Left lung (tissue), 10 donors: ENCODE results near the gene ANXA6. TPM values are rescaled to one million over a fixed set of nuclear protein-coding genes. Genes with fewer than 3 reads are reported as not detected.

Source experiments
- ATAC-seq: fragments of 200-7000 bp; cut with Tn5 transposase; one replicate; pipeline ENCODE4 v1.9.1; 2020; ENCODE audit warnings: moderate library complexity
- DNase-seq, 4 donors: peaks; one replicate each; pipeline ENCODE4 v3.0.0-alpha.2; 2013 to 2020
- H3K27ac ChIP-seq, 2 donors: fragments of 200-600 bp; sonication (generic) in 1 of 2; one replicate each; pipeline versions ENCODE4 v1.5.0 to v1.8.0; 2020 to 2021
- H3K27me3 ChIP-seq, 2 donors: fragments of 200-600 bp; sonication (generic) in 1 of 2; one replicate each; pipeline versions ENCODE4 v1.5.0 to v1.8.0; 2020 to 2021
- H3K36me3 ChIP-seq, 2 donors: fragments of 200-600 bp; sonication (generic) in 1 of 2; one replicate each; pipeline versions ENCODE4 v1.5.0 to v1.8.0; 2020 to 2021
- H3K4me1 ChIP-seq, 2 donors: fragments of 200-600 bp; one replicate each; pipeline ENCODE4 v1.8.0; 2021
- H3K4me3 ChIP-seq, 2 donors: fragments of 200-600 bp; sonication (generic) in 1 of 2; one replicate each; pipeline versions ENCODE4 v1.5.0 to v1.8.0; 2020 to 2021; ENCODE audit warnings: mild to moderate bottlenecking in 1 of 2
- H3K9me3 ChIP-seq, 2 donors: fragments of 200-600 bp; sonication (generic) in 1 of 2; one replicate each; pipeline versions ENCODE4 v1.5.0 to v1.8.0; 2020 to 2021
- CTCF ChIP-seq, 2 donors: fragments of 200-600 bp; sonication (generic) in 1 of 2; IDR thresholded peaks; one replicate each; pipeline versions ENCODE4 v1.5.0 to v1.8.0; 2021; ENCODE audit warnings: antibody characterized with exemption in 2 of 2
- intact Hi-C, 2 donors: fragments of 100-400 bp; cut with DNase I; formaldehyde crosslinking; loops; one replicate each; pipeline versions ENCODE4 v1.11.2 to v1.14.2; 2022
- polyA plus RNA-seq, 6 donors: library from polyadenylated mRNA; unstranded; fragments of 120-200 nt; gene quantifications; one replicate each; pipeline ENCODE4 v1.2.1, GENCODE V29; 2013; ENCODE audit not compliant: insufficient read length in 6 of 6
- total RNA-seq, 2 donors: library from RNA; stranded (reverse); fragmentation: NEBNext Ultra II Directional; extraction: Animal tissue kit (Norgen Biotek cat#: 25700); gene quantifications; one replicate each; pipeline ENCODE4 v1.2.1, GENCODE V29; 2021
- donor health status: DM: no; HTN: yes; CAD: no.
- donor health status: DM: no; HTN: no; CAD: no.

ANXA6 gene
- total and polyA plus RNA-seq, 8 donors = 188 to 303 (median 291) TPM

- TF ChIP-seq CTCF (IDR thresholded peaks at IDR 0.05) = no peak
- no peak for DNase-seq
- Histone ChIP-seq H3K4me3 (peak overlapping the region; percentile 74 to 80), H3K4me1 (peaks cover 49 to 80% of the 10 kb centered on the region in 2 donors), H3K27me3 (no peaks in the 10 kb centered on the region), H3K9me3 (no peaks in the 10 kb centered on the region), H3K27ac (peak overlapping the region; percentile 69 to 79), H3K36me3 (no peaks in the 10 kb centered on the region)
- no peak for ATAC-seq
- intact Hi-C loops = no loop called here
Observed at GRCh38 chr5:151154931-151155774, 2.4 kb downstream of the ANXA6 start.

- Histone ChIP-seq H3K36me3 (no peaks in the 10 kb centered on the region), H3K27ac (no peak overlapping the region), H3K4me1 (peaks cover 51 to 92% of the 10 kb centered on the region in 2 donors), H3K4me3 (no peak overlapping the region), H3K27me3 (no peaks in the 10 kb centered on the region), H3K9me3 (no peaks in the 10 kb centered on the region)
- DNase-seq (no peak), ATAC-seq (no peak)
- intact Hi-C loops = no loop called here
- no peak for TF ChIP-seq CTCF (IDR thresholded peaks at IDR 0.05)
Observed at GRCh38 chr5:151153766-151154272, 3.8 kb downstream of the ANXA6 start.

- H3K27ac ChIP-seq = peak overlapping the region in 1 of 2 donors; percentile 81
- DNase-seq (no peak), ATAC-seq (no peak)
- peaks cover 48 to 94% of the 10 kb centered on the region in 2 donors for H3K4me1 ChIP-seq
- H3K36me3 ChIP-seq = no peaks in the 10 kb centered on the region
- no peaks in the 10 kb centered on the region for H3K9me3 ChIP-seq
- TF ChIP-seq CTCF (IDR thresholded peaks at IDR 0.05) = no peak
- H3K4me3 ChIP-seq = no peak overlapping the region
- intact Hi-C loops = no loop called here
- no peaks in the 10 kb centered on the region for H3K27me3 ChIP-seq
Observed at GRCh38 chr5:151153300-151153699, 4.3 kb downstream of the ANXA6 start.

GRCh38 chr5:151151793-151152192, 5.8 kb downstream of the ANXA6 start:
- no peak for TF ChIP-seq CTCF (IDR thresholded peaks at IDR 0.05)
- Histone ChIP-seq H3K27ac (peak overlapping the region; percentile 53 to 81), H3K4me1 (peaks cover 44 to 91% of the 10 kb centered on the region in 2 donors), H3K4me3 (no peak overlapping the region), H3K9me3 (no peaks in the 10 kb centered on the region), H3K27me3 (no peaks in the 10 kb centered on the region), H3K36me3 (peaks cover 0 to 10% of the 10 kb centered on the region in 2 donors)
- peak; percentile 51 for ATAC-seq
- DNase-seq = peak in 1 of 4 donors; percentile 76
- intact Hi-C loops = no loop called here

- no peaks in the 10 kb centered on the region for H3K9me3 ChIP-seq
- peak overlapping the region; percentile 53 to 81 for H3K27ac ChIP-seq
- no peaks in the 10 kb centered on the region for H3K27me3 ChIP-seq
- ATAC-seq (no peak), DNase-seq (no peak)
- H3K36me3 ChIP-seq = peaks cover 0 to 13% of the 10 kb centered on the region in 2 donors
- no peak for TF ChIP-seq CTCF (IDR thresholded peaks at IDR 0.05)
- intact Hi-C loops = no loop called here
- peaks cover 39 to 91% of the 10 kb centered on the region in 2 donors for H3K4me1 ChIP-seq
- no peak overlapping the region for H3K4me3 ChIP-seq
Observed at GRCh38 chr5:151151263-151151660, 6.3 kb downstream of the ANXA6 start.
